HG02623 (cell line): ENCODE data around the gene HLX.

Source experiments
- ATAC-seq: cut with Tn5 transposase; IDR thresholded peaks from one replicate; pipeline ENCODE4 v1.9.1; 2021; ENCODE audit warnings: moderate library complexity; ENCODE audit not compliant: unreplicated experiment

HLX gene

GRCh38 chr1:220879076-220879508 is at the start of gene HLX:
Gene HLX (plus strand): TSS chr1:220879443. CDS start chr1:220879858, 415 bp downstream.
- peak; percentile 62 for ATAC-seq

- ATAC-seq = no peak
Observed at GRCh38 chr1:220833436-220833835, 45.8 kb upstream of the HLX start.

- ATAC-seq = no peak
Observed at GRCh38 chr1:220834155-220834870, 44.9 kb upstream of the HLX start.

GRCh38 chr1:220838578-220838977 is 40.7 kb upstream of the HLX start:
- ATAC-seq = no peak

- ATAC-seq = no peak
Observed at GRCh38 chr1:220839474-220839873, 39.8 kb upstream of the HLX start.

GRCh38 chr1:220841293-220841692 is 38.0 kb upstream of the HLX start:
- no peak for ATAC-seq

- ATAC-seq = no peak
Observed at GRCh38 chr1:220843481-220844011, 35.7 kb upstream of the HLX start.

- ATAC-seq = no peak
Observed at GRCh38 chr1:220852408-220852807, 26.8 kb upstream of the HLX start.

- no peak for ATAC-seq
Observed at GRCh38 chr1:220872296-220872695, 6.9 kb upstream of the HLX start.

GRCh38 chr1:220873087-220873486 is 6.2 kb upstream of the HLX start:
- no peak for ATAC-seq

- no peak for ATAC-seq
Observed at GRCh38 chr1:220873868-220874655, 5.2 kb upstream of the HLX start.

- no peak for ATAC-seq
Observed at GRCh38 chr1:220875260-220875659, 4.0 kb upstream of the HLX start.

- no peak for ATAC-seq
Observed at GRCh38 chr1:220876511-220877376, 2.5 kb upstream of the HLX start.

- no peak for ATAC-seq
Observed at GRCh38 chr1:220877377-220878095, 1.7 kb upstream of the HLX start.

- no peak for ATAC-seq
Observed at GRCh38 chr1:220878191-220879075, 810 bp upstream of the HLX start.

- peak; percentile 35 for ATAC-seq
Observed at GRCh38 chr1:220879509-220880361, 492 bp downstream of the HLX start.

GRCh38 chr1:220880362-220880670 is 1.1 kb downstream of the HLX start:
- ATAC-seq = no peak

GRCh38 chr1:220880726-220881506 is 1.7 kb downstream of the HLX start:
- no peak for ATAC-seq
